ENCODE results near the gene SYCP3.
"Not testable (repeated sequence)": the region's sequence is repeated elsewhere in the genome, so short reads cannot be mapped to it uniquely, and the experiment has no call there.

The SYCP3 gene

GRCh38 chr12:101759396-101760047, 20.3 kb upstream of the SYCP3 start:
- DNase-seq, result peak; percentile 44

GRCh38 chr12:101750152-101750551, 10.9 kb upstream of the SYCP3 start:
- no peak for DNase-seq

GRCh38 chr12:101749657-101750056, 10.4 kb upstream of the SYCP3 start:
- DNase-seq, result no peak

GRCh38 chr12:101748907-101749306, 9.6 kb upstream of the SYCP3 start:
- no peak for DNase-seq

- no peak for DNase-seq
These were observed 8.4 kb upstream of the SYCP3 start for GRCh38 chr12:101747697-101748096.

GRCh38 chr12:101746661-101747060, 7.4 kb upstream of the SYCP3 start:
- DNase-seq, result no peak

GRCh38 chr12:101746196-101746595, 6.9 kb upstream of the SYCP3 start:
- no peak for DNase-seq

GRCh38 chr12:101745481-101745880, 6.2 kb upstream of the SYCP3 start:
- no peak for DNase-seq

- DNase-seq, result no peak
These were observed 4.6 kb upstream of the SYCP3 start for GRCh38 chr12:101743724-101744472.

GRCh38 chr12:101743242-101743641, 4.0 kb upstream of the SYCP3 start:
- no peak for DNase-seq

GRCh38 chr12:101740980-101741379, 1.7 kb upstream of the SYCP3 start:
- no peak for DNase-seq

GRCh38 chr12:101740566-101740965, 1.3 kb upstream of the SYCP3 start:
- no peak for DNase-seq

GRCh38 chr12:101737476-101737875, 1.8 kb downstream of the SYCP3 start:
- no peak for DNase-seq

GRCh38 chr12:101734482-101734881, 4.8 kb downstream of the SYCP3 start:
- not testable (repeated sequence) for DNase-seq

GRCh38 chr12:101733166-101733565, 6.1 kb downstream of the SYCP3 start:
- DNase-seq, result no peak

GRCh38 chr12:101732318-101732717, 6.9 kb downstream of the SYCP3 start:
- no peak for DNase-seq

GRCh38 chr12:101729842-101730241, 9.4 kb downstream of the SYCP3 start:
- DNase-seq, result no peak

- DNase-seq, result no peak
These were observed 12.2 kb downstream of the SYCP3 start for GRCh38 chr12:101727098-101727497.

GRCh38 chr12:101722392-101722791, 16.9 kb downstream of the SYCP3 start:
- no peak for DNase-seq

GRCh38 chr12:101720118-101720517, 19.1 kb downstream of the SYCP3 start:
- DNase-seq, result no peak

- DNase-seq, result peak; percentile 18
These were observed 19.7 kb downstream of the SYCP3 start for GRCh38 chr12:101719566-101719965.

- DNase-seq, result no peak
These were observed 24.3 kb downstream of the SYCP3 start for GRCh38 chr12:101714877-101715444.

GRCh38 chr12:101713930-101714329, 25.3 kb downstream of the SYCP3 start:
- DNase-seq, result no peak
